ENCODE results near the gene KLHL6.
"Not testable (repeated sequence)": the region's sequence is repeated elsewhere in the genome, so short reads cannot be mapped to it uniquely, and the experiment has no call there.

KLHL6 gene

GRCh38 chr3:183529185-183529584, 26.3 kb downstream of the KLHL6 start:
- FAIRE-seq = no peak

GRCh38 chr3:183528758-183529157, 26.7 kb downstream of the KLHL6 start:
- FAIRE-seq = not testable (repeated sequence)

GRCh38 chr3:183527428-183528379, 27.8 kb downstream of the KLHL6 start:
- FAIRE-seq = no peak

DNA sequence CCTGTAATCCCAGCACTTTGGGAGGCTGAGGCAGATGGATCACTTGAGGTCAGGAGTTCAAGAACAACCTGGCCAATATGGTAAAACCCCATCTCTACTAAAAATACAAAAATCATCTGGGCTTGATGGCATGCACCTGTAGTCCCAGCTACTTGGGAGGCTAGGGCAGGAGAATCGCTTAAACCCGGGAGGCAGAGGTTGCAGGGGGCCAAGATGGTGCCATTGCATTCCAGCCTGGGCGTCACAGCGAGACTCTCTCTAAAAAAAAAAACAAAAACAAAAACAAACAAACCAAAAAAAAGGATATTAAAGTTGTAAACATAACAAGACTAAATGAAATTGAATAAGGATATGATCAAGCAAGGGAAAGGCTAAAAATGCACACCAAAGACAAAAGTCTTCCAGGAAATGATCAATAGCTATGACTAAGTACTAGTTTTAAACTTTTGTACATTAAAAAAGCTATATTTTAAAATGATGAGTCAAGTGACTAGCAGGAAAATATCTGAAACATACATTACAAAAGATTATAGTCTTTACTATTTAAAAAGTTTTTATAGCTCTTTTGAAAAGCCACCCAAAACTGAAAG, 28.6 kb downstream of the KLHL6 start:
- FAIRE-seq = no peak

- FAIRE-seq = no peak
Measured at GRCh38 chr3:183524476-183524875, 31.0 kb downstream of the KLHL6 start.

DNA sequence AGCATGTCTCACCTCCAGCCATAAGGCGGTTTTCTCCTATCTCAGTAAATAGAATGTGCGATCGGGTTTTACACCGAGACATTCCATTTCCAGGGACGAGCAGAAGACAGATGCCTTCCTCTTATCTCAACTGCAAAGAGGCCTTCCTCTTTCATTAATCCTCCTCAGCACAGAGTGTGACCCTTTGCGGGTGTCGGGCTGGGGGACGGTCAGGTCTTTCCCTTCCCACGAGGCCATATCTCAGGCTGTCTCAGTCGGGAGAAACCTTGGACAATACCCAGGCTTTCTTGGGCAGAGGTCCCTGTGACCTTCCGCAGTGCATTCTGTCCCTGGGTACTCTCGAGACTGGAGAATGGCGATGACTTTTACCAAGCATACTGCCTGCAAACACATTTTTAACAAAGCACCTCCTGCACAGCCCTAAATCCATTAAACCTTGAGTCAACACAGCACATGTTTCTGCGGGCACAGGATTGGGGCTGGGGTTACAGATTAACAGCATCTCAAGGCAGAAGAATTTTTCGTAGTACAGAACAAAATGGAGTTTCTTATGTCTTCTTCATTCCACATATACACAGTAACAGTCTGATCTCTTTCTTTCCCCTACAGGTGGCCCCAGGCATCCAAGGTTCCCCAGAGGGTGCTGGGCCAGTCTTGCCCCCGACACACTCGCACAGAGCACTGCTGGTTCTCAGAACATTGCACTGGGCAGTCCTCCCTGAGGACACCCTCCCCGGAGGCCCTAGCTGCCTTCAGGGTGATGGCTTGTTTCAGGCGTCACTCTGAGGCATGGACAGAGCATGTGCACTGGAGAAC, 34.6 kb downstream of the KLHL6 start:
- not testable (repeated sequence) for FAIRE-seq

DNA sequence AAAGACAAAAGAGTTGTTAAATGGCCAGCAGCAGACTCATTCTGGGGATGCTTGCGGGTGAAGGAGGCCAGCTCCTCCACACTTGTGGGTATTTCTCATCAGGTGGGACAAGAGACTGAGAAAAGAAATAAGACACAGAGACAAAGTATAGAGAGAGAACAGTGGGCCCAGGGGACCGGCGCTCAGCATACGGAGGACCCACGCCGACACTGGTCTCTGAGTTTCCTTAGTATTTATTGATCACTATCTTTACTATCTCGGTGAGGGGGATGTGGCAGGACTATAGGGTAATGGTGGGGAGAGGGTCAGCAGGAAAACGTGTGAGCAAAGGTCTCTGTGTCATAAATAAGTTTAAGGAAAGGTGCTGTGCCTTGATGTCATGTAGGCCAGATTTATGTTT, 35.2 kb downstream of the KLHL6 start:
- FAIRE-seq = not testable (repeated sequence)

GRCh38 chr3:183519891-183520290, 35.6 kb downstream of the KLHL6 start:
- no peak for FAIRE-seq

GRCh38 chr3:183518491-183519251, 36.8 kb downstream of the KLHL6 start:
- no peak for FAIRE-seq

- FAIRE-seq = no peak
Measured at GRCh38 chr3:183517607-183518006, 37.9 kb downstream of the KLHL6 start.

DNA sequence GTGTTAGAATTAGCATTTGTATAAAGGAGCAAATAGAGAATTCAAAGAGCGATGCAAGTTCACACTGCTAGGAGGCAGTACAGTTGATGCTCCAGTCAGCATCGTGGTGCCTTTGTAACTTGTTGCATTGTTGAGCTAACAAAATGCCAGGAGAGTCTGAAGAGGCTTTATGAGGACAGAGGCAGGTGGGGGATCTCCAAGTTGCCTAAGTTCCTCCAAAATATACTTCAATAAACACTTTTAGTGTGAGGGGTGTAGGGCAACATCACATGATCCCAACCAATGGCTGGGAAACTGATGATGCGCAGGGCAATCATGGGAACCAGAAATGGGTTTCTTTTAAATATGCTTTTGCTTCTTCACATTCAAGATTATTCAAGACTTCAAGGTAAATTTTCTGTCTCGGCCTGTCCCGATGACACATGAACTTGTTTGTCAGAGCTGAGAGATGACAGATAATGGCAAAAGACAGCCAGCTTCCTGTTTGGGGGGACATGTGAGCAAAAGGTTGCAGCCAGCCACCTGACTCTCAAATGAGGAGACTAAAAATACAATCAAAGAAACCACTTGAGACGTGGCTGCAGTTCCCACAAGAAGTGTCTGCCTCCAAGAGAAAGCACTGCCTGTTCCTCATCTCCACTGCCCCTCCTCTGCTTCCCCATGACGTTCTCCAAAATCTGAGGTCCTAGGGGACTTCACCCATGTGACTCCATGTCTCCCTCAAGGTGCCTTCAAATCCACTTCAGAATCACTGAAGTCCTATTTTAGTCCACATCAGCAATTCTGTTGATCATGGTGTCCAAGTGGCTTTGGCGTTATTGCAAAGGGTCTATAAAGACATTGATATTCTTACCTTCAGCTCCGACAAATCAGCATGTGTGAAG, 39.3 kb downstream of the KLHL6 start:
- FAIRE-seq = no peak

DNA sequence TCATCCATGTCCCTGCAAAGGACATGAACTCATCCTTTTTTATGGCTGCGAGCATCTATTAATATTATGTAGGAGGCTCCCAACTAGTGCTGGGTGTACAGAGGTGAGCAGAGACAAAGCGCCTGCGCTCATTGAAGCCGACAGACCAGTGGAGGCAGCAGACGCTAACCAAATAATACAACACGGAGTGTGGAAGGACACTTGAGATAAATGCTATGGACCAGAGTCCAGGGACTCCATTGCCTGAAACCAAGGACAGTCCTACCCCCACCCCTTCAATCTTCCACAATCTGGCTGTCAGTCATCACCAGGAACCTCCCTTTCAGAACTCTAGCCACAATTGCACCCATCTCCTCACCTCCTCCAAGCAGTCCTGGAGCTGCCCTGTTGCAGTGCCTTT, 41.5 kb downstream of the KLHL6 start:
- no peak for FAIRE-seq

DNA sequence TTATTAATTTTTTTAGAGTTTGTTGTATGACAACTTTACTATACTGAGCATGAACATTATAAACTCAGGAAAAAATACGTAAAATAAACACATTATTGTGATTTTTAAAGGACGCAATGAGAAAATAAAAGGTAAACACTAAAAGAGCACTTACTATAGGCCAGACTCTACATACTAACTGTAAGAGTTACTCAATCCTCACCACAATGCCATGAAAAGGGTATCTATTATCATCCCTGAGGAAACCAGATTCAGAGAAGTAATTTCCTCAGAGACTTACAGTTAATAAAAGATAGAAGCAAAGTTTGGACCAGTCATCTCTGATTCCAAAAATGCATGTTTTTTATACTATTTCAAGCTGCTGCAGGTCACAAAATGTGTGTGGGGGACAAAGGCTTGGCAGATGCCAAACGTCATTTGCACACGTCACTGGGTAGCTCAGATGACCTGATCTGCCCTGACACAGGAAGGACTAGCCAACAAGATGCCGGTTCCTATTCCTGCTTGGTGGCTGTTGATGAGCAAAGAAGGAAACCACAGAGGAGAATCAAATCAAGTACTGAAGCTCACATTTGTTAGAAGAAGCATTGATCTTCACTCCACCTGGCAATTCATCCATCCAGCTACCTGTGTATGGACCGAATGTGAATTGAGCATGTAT, 42.3 kb downstream of the KLHL6 start:
- no peak for FAIRE-seq

DNA sequence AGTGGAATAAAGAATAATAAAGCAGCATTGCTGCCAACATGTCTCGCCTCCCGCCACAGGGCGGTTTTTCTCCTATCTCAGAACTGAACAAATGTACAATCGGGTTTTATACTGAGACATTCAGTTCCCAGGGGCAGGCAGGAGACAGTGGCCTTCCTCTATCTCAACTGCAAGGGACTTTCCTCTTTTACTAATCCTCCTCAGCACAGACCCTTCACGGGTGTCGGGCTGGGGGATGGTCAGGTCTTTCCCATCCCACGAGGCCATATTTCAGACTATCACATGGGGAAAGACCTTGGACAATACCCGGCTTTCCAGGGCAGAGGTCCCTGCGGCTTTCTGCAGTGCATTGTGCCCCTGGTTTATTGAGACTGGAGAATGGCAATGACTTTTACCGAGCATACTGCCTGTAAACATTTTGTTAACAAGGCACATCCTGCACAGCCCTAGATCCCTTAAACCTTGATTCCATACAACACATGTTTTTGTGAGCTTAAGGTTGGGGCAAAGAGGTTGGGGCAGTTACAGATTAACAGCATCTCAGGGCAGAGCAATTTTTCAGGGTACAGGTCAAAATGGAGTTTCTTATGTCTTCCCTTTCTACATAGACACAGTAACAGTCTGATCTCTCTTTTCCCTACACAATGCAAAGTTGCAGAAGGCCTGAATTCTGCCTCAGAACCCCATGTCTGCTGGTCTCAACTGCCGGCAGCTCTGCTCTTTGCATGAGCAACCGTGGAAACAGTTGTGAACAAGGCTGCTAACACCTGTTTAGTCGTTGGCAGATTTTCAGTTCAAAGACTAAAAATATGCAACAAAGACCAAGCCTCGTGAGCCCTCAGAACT, 44.0 kb downstream of the KLHL6 start:
- FAIRE-seq = not testable (repeated sequence)

DNA sequence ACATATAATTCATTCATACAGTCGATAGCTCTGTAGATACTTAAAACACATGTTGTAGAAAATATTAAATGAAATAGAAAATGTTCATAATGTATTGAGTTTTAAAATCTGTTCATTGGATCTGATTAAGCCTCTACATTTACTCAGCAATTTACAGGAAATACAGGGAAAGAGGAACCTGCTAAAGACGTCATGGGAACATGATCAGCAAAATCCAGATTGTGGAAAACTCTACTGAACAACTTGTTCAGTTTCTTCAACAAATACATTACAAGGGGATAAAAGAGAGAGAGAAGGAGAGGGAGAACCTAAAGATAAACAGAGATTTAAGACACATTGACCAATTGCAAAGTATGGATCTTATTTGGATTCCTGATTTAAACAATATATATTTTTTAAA, 46.7 kb downstream of the KLHL6 start:
- no peak for FAIRE-seq

DNA sequence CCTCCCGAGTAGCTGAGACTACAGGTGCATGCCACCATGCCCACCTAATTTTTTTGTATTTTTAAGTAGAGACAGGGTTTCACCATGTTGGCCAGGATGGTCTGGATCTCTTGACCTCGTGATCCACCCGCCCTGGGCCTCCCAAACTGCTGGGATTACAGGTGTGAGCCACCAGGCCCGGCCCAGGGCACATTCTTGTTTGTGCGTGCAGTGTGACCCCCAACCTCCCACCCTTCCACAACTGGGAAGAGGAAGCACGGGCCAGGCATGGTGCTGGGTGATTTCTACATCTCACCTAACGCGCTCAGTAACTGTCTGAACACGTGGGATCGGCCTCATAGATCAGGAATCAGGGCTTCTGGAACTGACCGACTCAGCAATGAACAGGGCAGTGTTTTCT, 48.0 kb downstream of the KLHL6 start:
- no peak for FAIRE-seq

DNA sequence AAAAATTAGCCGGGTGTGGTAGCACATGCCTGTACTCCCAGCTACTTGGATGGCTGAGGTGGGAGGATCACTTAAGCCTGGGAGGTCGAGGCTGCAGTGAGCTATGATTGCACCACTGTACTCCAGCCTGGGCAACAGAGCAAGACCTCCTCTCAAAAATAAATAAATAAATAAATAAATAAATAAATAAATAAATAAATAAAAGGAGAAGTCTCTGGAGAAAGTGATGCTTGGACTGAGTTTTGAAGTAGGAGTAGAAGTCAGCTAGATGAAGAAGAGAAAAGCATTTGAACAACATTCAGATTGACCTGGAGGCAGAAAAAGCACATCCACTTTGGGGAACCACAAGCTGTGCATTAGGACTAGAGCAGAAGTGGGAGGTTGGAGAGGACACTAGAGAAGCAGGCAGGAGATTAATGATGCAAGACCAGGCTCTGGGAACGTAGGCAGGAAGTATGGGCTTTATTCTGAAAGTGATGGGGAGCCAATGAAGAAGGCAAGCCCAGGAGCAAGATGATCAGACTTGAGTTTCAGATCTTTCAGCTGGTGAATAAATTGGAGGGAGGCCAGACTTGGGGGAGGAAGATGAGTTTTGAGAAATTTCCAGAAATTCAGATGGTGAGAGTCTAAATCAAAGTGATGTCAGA, 48.7 kb downstream of the KLHL6 start:
- FAIRE-seq = no peak

DNA sequence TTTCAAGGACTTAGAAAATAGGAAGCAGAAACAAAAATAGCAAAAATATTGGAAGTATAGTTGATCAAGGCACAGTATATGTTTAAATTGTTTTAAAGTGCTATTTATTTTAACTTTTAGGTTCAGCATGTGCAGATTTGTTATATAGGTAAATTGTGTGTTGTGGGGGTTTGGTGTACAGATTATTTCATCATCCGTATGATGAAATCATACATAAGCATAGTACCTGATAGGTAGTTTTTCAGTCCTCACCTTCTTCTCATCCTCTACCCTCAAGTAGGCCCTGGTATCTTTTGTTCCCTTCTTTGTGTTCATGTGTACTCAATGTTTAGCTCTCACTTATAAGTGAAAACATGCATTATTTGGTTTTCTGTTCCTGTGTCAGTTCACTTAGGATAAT, 50.9 kb downstream of the KLHL6 start:
- no peak for FAIRE-seq

DNA sequence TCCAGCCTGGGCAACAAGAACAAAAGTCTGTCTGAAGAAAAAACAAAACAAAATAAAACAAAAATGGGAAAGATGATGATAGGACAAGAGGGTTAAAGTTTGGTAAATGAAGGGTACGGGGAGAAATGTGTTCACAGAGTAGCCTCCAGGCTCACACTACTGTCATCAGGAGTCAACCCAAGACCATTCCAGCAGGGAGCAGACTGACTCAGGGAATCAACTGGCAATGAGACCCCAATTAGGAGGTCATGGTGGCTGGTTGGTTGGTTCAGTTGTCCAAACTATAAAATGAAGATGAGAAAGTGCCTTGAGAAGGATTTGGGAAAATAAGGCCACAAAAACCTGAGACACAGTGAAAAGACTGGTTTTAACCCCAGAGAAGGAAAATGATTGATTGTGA, 51.8 kb downstream of the KLHL6 start:
- no peak for FAIRE-seq

All from endometrium (tissue), 2 donors.